ENCODE measurements around the gene HMCN1. TPM values are rescaled to one million over a fixed set of nuclear protein-coding genes. Genes with fewer than 3 reads are reported as not detected.

Gene HMCN1
- polyA plus RNA-seq, 1 experiment, result 20.9 TPM

DNA sequence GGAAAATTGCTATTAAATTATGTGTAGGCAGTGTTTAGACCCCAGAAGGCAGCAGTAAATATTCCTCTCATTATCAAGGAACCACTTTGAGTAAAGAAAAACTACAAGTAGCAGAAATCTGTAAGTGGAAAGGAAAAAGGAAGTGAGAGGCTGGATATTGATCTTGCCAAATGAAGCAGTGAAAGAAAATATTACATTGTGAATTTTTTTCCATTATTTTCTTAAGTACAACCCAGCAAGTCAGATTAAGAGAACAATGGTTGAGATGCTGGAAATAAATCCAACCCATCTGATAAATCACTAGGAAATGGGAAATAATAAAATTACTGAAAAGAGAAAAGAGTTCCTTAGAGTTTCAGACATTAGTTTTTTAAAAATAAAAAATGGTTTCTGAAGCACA, 106.7 kb downstream of the HMCN1 start:
- no peak overlapping the region for H3K27ac ChIP-seq (ENCODE audit: low read depth, low read length)
- no peak for DNase-seq (ENCODE audit: low read depth, low spot score)
- ChIA-PET POLR2A (no interaction called here), CTCF (interaction anchor here (1.2 kb wide), 1 partner anchor 28 kb away, joined by 3 read pairs; no protein-coding TSS in a partner anchor)
- H3K9me3 ChIP-seq (ENCODE audit: control insufficient read depth, insufficient read depth, low read length), result no peaks in the 10 kb centered on the region
- no peaks in the 10 kb centered on the region for H3K27me3 ChIP-seq (ENCODE audit: control insufficient read depth, insufficient read depth, low read length)
- H3K4me3 ChIP-seq (ENCODE audit: low read depth, low read length), result no peak overlapping the region
- TF ChIP-seq, protein P1, sequence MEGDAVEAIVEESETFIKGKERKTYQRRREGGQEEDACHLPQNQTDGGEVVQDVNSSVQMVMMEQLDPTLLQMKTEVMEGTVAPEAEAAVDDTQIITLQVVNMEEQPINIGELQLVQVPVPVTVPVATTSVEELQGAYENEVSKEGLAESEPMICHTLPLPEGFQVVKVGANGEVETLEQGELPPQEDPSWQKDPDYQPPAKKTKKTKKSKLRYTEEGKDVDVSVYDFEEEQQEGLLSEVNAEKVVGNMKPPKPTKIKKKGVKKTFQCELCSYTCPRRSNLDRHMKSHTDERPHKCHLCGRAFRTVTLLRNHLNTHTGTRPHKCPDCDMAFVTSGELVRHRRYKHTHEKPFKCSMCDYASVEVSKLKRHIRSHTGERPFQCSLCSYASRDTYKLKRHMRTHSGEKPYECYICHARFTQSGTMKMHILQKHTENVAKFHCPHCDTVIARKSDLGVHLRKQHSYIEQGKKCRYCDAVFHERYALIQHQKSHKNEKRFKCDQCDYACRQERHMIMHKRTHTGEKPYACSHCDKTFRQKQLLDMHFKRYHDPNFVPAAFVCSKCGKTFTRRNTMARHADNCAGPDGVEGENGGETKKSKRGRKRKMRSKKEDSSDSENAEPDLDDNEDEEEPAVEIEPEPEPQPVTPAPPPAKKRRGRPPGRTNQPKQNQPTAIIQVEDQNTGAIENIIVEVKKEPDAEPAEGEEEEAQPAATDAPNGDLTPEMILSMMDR (IDR thresholded peaks at IDR 0.05; ENCODE audit: low read depth, low read length), result no peak

DNA sequence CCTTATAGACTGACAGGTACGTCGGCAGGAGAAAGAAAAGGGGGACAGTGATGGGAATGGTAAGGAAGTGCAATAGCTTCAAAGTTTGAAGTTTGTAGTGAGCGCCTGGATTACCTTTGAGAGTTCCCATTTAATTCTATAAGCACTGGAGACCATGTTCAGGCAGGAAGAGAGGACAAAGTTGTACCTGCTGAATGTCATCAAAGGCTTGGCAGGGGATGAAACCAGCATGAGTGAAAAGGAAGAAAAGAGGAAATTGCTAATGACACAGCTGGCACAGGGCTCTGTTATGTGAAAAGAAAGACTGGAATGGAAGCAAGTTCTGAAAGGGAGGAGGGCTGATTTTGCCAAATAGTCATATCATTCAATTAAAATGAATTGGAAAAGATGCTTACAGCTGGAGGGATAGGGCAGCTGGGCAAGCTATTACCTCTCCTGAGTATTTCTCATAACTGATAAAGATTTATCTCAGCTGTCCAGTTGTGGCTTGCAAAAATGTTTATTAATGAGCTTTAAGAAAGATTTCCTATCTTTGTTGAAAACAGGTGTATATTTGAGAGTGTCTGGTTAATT, 109.2 kb downstream of the HMCN1 start:
- CTCF ChIA-PET, result interaction anchor here (1.7 kb wide), 1 partner anchor 30 kb away, joined by 4 read pairs; no protein-coding TSS in a partner anchor

DNA sequence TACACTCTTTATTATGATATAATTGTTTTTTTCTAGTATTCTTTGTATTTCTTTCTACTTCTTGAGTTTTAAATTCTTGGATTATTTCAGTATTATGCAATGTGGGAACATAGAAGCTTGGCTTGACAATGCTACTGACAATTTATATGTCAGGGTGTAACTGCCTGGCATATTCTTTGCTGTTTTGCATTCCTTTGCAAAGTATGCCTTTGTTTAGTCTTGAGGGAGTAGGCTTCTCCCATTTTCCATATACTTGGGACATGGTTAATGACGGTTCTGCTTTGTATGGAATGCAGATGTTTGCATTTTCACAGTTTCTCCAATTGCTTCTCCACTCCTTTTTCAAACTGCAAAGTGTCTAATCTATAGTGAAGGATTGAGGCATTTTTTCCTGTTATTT, 109.8 kb downstream of the HMCN1 start:
- no peaks in the 10 kb centered on the region for H3K9me3 ChIP-seq (ENCODE audit: control insufficient read depth, insufficient read depth, low read length)
- POLR2A ChIA-PET, result interaction anchor here (1.2 kb wide), 1 partner anchor 12 kb away, joined by 4 read pairs; no protein-coding TSS in a partner anchor
- DNase-seq (ENCODE audit: low read depth, low spot score), result no peak
- no peaks in the 10 kb centered on the region for H3K27me3 ChIP-seq (ENCODE audit: control insufficient read depth, insufficient read depth, low read length)
- CTCF ChIA-PET, result interaction anchor here (0.6 to 1.7 kb wide), 2 partner anchors 30 to 334 kb away, joined by 3 to 4 read pairs; no protein-coding TSS in a partner anchor
- H3K27ac ChIP-seq (ENCODE audit: low read depth, low read length), result no peak overlapping the region
- no peak overlapping the region for H3K4me3 ChIP-seq (ENCODE audit: low read depth, low read length)
- TF ChIP-seq, protein P1 (IDR thresholded peaks at IDR 0.05; ENCODE audit: low read depth, low read length), result no peak

More for the DNA sequence above, 109.2 kb downstream of the HMCN1 start:
- TF ChIP-seq, protein P1 (IDR thresholded peaks at IDR 0.05; ENCODE audit: low read depth, low read length), result no peak
- H3K4me3 ChIP-seq (ENCODE audit: low read depth, low read length), result no peak overlapping the region
- H3K27ac ChIP-seq (ENCODE audit: low read depth, low read length), result no peak overlapping the region
- POLR2A ChIA-PET, result interaction anchor here (1.2 kb wide), 1 partner anchor 13 kb away, joined by 4 read pairs; no protein-coding TSS in a partner anchor
- DNase-seq (ENCODE audit: low read depth, low spot score), result no peak
- no peaks in the 10 kb centered on the region for H3K27me3 ChIP-seq (ENCODE audit: control insufficient read depth, insufficient read depth, low read length)
- H3K9me3 ChIP-seq (ENCODE audit: control insufficient read depth, insufficient read depth, low read length), result no peaks in the 10 kb centered on the region

DNA sequence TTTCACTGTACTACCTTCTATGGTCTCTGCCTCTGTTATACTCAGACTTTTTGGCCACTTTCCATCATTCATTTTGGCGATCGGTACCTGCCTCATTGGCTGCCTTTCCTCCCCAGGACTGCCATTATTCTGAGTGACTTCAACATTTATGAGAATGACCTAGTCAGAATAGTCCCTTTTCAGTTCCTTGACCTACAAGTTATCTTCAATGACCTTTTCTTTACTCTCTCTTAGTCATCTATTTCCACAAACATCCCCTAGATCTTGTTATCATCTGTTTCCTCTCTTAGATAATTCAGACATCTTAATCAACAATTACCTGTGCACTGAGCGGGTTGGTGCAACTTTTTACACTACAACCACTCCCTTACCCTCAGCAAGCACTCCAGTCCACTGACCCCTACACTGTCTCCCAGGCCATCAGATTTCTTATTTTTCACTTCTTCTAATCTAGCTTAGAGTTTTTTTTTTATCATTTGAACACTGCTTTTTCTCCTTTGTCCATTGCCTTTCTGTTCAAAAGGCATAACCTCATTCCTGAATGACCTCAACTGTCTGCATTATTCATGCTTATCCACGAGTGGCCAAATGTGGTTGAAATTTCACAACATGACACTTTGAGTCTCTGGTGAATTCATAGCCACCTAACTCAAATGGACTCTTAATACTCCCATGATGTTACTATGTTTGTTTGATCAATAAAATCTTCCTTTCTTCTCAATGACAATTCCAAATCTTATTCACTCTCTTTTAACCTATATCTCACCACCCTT, 112.7 kb downstream of the HMCN1 start:
- Histone ChIP-seq H3K4me3 (ENCODE audit: low read depth, low read length) (no peak overlapping the region), H3K27me3 (ENCODE audit: control insufficient read depth, insufficient read depth, low read length) (no peaks in the 10 kb centered on the region), H3K9me3 (ENCODE audit: control insufficient read depth, insufficient read depth, low read length) (no peaks in the 10 kb centered on the region), H3K27ac (ENCODE audit: low read depth, low read length) (no peak overlapping the region)
- POLR2A ChIA-PET, result no interaction called here
- TF ChIP-seq, protein P1 (IDR thresholded peaks at IDR 0.05; ENCODE audit: low read depth, low read length), result no peak
- no peak for DNase-seq (ENCODE audit: low read depth, low spot score)
- CTCF ChIA-PET, result no interaction called here

DNA sequence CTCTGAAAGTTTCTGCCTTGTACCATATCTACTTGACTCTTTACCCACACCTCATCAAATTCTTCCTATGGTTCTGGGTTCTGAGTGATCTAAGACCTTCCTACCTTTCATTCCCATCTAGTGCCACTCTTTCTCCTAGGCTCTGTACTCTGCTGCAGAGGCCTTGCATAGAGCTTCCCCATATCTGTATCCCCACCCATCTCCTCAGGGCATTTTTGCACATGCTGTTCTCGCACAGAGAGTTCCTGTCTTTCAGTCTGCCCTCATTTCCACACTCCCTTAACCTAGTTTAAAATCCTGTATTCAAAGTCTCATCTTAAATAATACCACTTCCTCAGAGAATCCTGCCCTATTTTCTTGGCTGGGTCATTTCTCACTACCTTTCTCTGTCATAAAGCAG, 114.8 kb downstream of the HMCN1 start:
- POLR2A ChIA-PET, result no interaction called here
- H3K27ac ChIP-seq (ENCODE audit: low read depth, low read length), result no peak overlapping the region
- CTCF ChIA-PET, result no interaction called here
- H3K27me3 ChIP-seq (ENCODE audit: control insufficient read depth, insufficient read depth, low read length), result no peaks in the 10 kb centered on the region
- TF ChIP-seq, protein P1 (IDR thresholded peaks at IDR 0.05; ENCODE audit: low read depth, low read length), result no peak
- H3K9me3 ChIP-seq (ENCODE audit: control insufficient read depth, insufficient read depth, low read length), result no peaks in the 10 kb centered on the region
- no peak for DNase-seq (ENCODE audit: low read depth, low spot score)
- H3K4me3 ChIP-seq (ENCODE audit: low read depth, low read length), result no peak overlapping the region
